HepG2 (cell line): ENCODE results near the gene ZMYND10. TPM values are rescaled to one million over a fixed set of nuclear protein-coding genes. Genes with fewer than 3 reads are reported as not detected.
A peak's percentile ranks its signal among the peaks of the same experiment; 100 is the strongest.

Experiments
- ARNTL ChIP-seq: sonication (generic); formaldehyde crosslinking; IDR thresholded peaks from 2 replicates; pipeline ENCODE4 v1.4.0; 2020; ENCODE audit warnings: mild to moderate bottlenecking, missing genetic modification reagents
- DNMT1 ChIP-seq: sonication (generic); formaldehyde crosslinking; IDR thresholded peaks from 2 replicates; pipeline ENCODE4 v1.5.1; 2020; ENCODE audit warnings: mild to moderate bottlenecking, missing genetic modification reagents
- ETV5 ChIP-seq: IDR thresholded peaks from 2 replicates; pipeline ENCODE4 v1.6.1; 2018; ENCODE audit warnings: missing biosample characterization, missing genetic modification reagents, inconsistent platforms, borderline replicate concordance
- HNF4A ChIP-seq: sonication (generic); formaldehyde crosslinking; IDR thresholded peaks from 2 replicates; pipeline ENCODE4 v1.4.0; 2020; ENCODE audit warnings: missing genetic modification reagents
- KDM2A ChIP-seq: sonication (generic); formaldehyde crosslinking; IDR thresholded peaks from 2 replicates; pipeline ENCODE4 v1.4.0; 2020; ENCODE audit warnings: low read depth, missing genetic modification reagents, borderline replicate concordance
- MED8 ChIP-seq: sonication (generic); formaldehyde crosslinking; IDR thresholded peaks from 2 replicates; pipeline ENCODE4 v1.8.1; 2023; ENCODE audit warnings: mild to moderate bottlenecking, missing genetic modification reagents; ENCODE audit not compliant: insufficient replicate concordance
- NRL ChIP-seq: sonication (generic); formaldehyde crosslinking; IDR thresholded peaks from 2 replicates; pipeline ENCODE4 v1.5.0; 2020; ENCODE audit warnings: missing genetic modification reagents, mild to moderate bottlenecking, moderate library complexity, borderline replicate concordance
- SATB2 ChIP-seq: sonication (generic); formaldehyde crosslinking; IDR thresholded peaks from 2 replicates; pipeline ENCODE4 v1.5.0; 2020; ENCODE audit warnings: missing genetic modification reagents
- SIN3A ChIP-seq: IDR thresholded peaks from 2 replicates; pipeline ENCODE4 v1.6.1; 2011; ENCODE audit warnings: low read depth, mild to moderate bottlenecking, control low read depth, low read length, borderline replicate concordance
- SMC3 ChIP-seq: IDR thresholded peaks from 2 replicates; pipeline ENCODE4 v1.6.1; 2011; ENCODE audit warnings: low read length, improper control_type of control experiment
- SRF ChIP-seq: IDR thresholded peaks from 2 replicates; pipeline ENCODE4 v1.6.1; 2011; ENCODE audit warnings: mild to moderate bottlenecking, low read depth, low read length, moderate library complexity
- TEAD3 ChIP-seq: optimal IDR thresholded peaks from 2 replicates; pipeline ENCODE3; 2016; ENCODE audit warnings: borderline replicate concordance
- ZFP62 ChIP-seq: sonication (generic); formaldehyde crosslinking; IDR thresholded peaks from 2 replicates; pipeline ENCODE4 v1.4.0; 2020; ENCODE audit warnings: missing genetic modification reagents
- ZFP90 ChIP-seq: sonication (generic); formaldehyde crosslinking; IDR thresholded peaks from 2 replicates; pipeline ENCODE4 v1.8.0; 2022; ENCODE audit warnings: missing genetic modification reagents, mild to moderate bottlenecking, inconsistent platforms, borderline replicate concordance
- ZNF326 ChIP-seq: sonication (generic); formaldehyde crosslinking; IDR thresholded peaks from 2 replicates; pipeline ENCODE4 v1.4.0; 2020; ENCODE audit warnings: missing genetic modification reagents, borderline replicate concordance
- ZNF350 ChIP-seq: sonication (generic); formaldehyde crosslinking; IDR thresholded peaks from 2 replicates; pipeline ENCODE4 v1.4.0; 2020; ENCODE audit warnings: mild to moderate bottlenecking, low read depth, missing genetic modification reagents, borderline replicate concordance
- ZNF451 ChIP-seq: sonication (generic); formaldehyde crosslinking; IDR thresholded peaks from 2 replicates; pipeline ENCODE4 v1.5.0; 2020; ENCODE audit warnings: mild to moderate bottlenecking, missing genetic modification reagents
- ZNF468 ChIP-seq: sonication (generic); formaldehyde crosslinking; IDR thresholded peaks from 2 replicates; pipeline ENCODE4 v1.8.0; 2022; ENCODE audit warnings: mild to moderate bottlenecking, moderate library complexity, missing genetic modification reagents
- ZNF746 ChIP-seq: sonication (generic); formaldehyde crosslinking; IDR thresholded peaks from 2 replicates; pipeline ENCODE4 v1.8.0; 2022; ENCODE audit warnings: mild to moderate bottlenecking, missing genetic modification reagents
- ZNF883 ChIP-seq: sonication (generic); formaldehyde crosslinking; IDR thresholded peaks from 2 replicates; pipeline ENCODE4 v1.5.1; 2020; ENCODE audit warnings: mild to moderate bottlenecking, missing genetic modification reagents; ENCODE audit errors: not compliant biosample characterization
- polyA plus RNA-seq, 8 experiments: library from polyadenylated mRNA; depleted of rRNA in 3 of 8; stranded (reverse) in 7 of 8; unstranded in 1 of 8; fragments of >200 nt; fragmentation: Illumina TruSeq in 4 of 8; extraction: Trizol in 4 of 8; gene quantifications; 2 replicates each; pipeline versions ENCODE4 v1.2.1 to v1.2.3, GENCODE V29; 2011 to 2016; ENCODE audit warnings: low read depth in 4 of 8, missing spikeins in 1 of 8, mixed read lengths in 1 of 8; ENCODE audit not compliant: insufficient read depth in 1 of 8
- total RNA-seq, 5 experiments: library from RNA; depleted of rRNA; stranded (reverse); fragments of >200 nt; fragmentation: Illumina TruSeq; extraction: Trizol; gene quantifications; 2 replicates each; pipeline ENCODE4 v1.2.3, GENCODE V29; 2016; ENCODE audit warnings: low read depth in 1 of 5
- TF ChIP-seq, protein P1 (sequence below): sonication (generic); formaldehyde crosslinking; IDR thresholded peaks from 2 replicates; pipeline ENCODE4 v1.4.0; 2020; ENCODE audit warnings: missing genetic modification reagents, mild to moderate bottlenecking, borderline replicate concordance
- TF ChIP-seq, protein P2 (sequence below): sonication (generic); formaldehyde crosslinking; IDR thresholded peaks from 2 replicates; pipeline ENCODE4 v1.5.1; 2020; ENCODE audit warnings: missing genetic modification reagents, mild to moderate bottlenecking, borderline replicate concordance
- TF ChIP-seq, protein P3 (sequence below): sonication (generic); formaldehyde crosslinking; IDR thresholded peaks from 2 replicates; pipeline ENCODE4 v1.5.1; 2020; ENCODE audit warnings: missing genetic modification reagents, mild to moderate bottlenecking, borderline replicate concordance
- TF ChIP-seq, protein P4 (sequence below): IDR thresholded peaks from 2 replicates; pipeline ENCODE4 v1.6.1; 2016; ENCODE audit warnings: low read depth, borderline replicate concordance

ZMYND10 gene
- total and polyA plus RNA-seq, 2 of the 13 experiments (the other 11 are each of a cell fraction or from before 2014, with no cell fraction given): 0.60 to 0.74 TPM

DNA sequence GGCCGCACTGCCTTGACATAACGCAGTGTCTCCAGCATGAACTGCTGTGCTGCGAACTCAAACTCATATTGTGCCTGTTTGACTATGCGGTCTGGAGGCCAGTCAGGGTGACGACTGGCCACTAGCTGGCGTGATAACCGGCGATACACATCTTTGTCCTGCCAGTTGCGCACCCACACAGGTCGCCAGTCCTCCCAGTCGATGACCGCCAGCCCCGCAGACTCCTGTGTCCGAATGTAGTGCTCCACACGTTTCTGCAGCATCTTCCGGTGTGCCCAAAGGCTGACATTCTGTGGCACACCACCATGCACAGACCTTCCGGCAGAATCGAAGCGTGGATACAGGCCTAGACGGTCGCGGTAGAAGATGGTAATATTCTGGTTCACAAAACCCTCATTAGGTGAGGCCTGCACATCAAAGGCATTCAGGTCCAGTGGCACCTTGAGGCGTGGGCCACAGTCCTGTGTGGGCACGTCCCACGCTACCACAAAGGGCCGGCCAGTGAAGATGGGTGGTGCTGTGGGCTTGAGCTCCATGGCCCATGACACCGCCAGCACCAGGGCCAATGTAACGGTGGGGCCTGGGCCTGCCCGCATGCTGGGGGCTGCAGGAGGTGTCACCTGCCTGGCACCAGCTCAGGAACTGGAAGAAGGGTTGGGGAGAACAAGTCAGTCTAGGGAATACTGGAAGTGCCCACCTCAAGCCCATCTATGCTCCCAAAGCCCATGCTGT is 25.5 kb downstream of the ZMYND10 start (continued):
- TF ChIP-seq ZNF451 (CRISPR knock-in tag) (no peak), DNMT1 (peak; percentile 40; the same call in 1 of the 2 replicates), ZNF883 (CRISPR knock-in tag) (peak; percentile 62), ETV5 (CRISPR knock-in tag) (no peak), ZNF746 (CRISPR knock-in tag) (no peak), MED8 (CRISPR knock-in tag) (no peak), SMC3 (no peak), ZNF350 (CRISPR knock-in tag) (no peak), HNF4A (CRISPR knock-in tag) (no peak), ZNF468 (CRISPR knock-in tag) (no peak), KDM2A (CRISPR knock-in tag) (no peak), SRF (no peak), ZFP90 (CRISPR knock-in tag) (no peak), ZNF326 (CRISPR knock-in tag) (no peak), ARNTL (CRISPR knock-in tag) (no peak), SIN3A (0 out of 2 replicates have a peak, but pooled peaks have one; percentile 11), TEAD3 (CRISPR knock-in tag) (no peak), ZFP62 (CRISPR knock-in tag) (no peak), NRL (CRISPR knock-in tag) (no peak), SATB2 (no peak)
- TF ChIP-seq, protein P1, sequence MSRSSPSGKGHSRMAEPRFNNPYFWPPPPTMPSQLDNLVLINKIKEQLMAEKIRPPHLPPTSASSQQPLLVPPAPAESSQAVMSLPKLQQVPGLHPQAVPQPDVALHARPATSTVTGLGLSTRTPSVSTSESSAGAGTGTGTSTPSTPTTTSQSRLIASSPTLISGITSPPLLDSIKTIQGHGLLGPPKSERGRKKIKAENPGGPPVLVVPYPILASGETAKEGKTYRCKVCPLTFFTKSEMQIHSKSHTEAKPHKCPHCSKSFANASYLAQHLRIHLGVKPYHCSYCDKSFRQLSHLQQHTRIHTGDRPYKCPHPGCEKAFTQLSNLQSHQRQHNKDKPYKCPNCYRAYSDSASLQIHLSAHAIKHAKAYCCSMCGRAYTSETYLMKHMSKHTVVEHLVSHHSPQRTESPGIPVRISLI: no peak
- TF ChIP-seq, protein P2, sequence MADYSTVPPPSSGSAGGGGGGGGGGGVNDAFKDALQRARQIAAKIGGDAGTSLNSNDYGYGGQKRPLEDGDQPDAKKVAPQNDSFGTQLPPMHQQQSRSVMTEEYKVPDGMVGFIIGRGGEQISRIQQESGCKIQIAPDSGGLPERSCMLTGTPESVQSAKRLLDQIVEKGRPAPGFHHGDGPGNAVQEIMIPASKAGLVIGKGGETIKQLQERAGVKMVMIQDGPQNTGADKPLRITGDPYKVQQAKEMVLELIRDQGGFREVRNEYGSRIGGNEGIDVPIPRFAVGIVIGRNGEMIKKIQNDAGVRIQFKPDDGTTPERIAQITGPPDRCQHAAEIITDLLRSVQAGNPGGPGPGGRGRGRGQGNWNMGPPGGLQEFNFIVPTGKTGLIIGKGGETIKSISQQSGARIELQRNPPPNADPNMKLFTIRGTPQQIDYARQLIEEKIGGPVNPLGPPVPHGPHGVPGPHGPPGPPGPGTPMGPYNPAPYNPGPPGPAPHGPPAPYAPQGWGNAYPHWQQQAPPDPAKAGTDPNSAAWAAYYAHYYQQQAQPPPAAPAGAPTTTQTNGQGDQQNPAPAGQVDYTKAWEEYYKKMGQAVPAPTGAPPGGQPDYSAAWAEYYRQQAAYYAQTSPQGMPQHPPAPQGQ: 0 out of 2 replicates have a peak, but pooled peaks have one; percentile 33
- TF ChIP-seq, protein P3, sequence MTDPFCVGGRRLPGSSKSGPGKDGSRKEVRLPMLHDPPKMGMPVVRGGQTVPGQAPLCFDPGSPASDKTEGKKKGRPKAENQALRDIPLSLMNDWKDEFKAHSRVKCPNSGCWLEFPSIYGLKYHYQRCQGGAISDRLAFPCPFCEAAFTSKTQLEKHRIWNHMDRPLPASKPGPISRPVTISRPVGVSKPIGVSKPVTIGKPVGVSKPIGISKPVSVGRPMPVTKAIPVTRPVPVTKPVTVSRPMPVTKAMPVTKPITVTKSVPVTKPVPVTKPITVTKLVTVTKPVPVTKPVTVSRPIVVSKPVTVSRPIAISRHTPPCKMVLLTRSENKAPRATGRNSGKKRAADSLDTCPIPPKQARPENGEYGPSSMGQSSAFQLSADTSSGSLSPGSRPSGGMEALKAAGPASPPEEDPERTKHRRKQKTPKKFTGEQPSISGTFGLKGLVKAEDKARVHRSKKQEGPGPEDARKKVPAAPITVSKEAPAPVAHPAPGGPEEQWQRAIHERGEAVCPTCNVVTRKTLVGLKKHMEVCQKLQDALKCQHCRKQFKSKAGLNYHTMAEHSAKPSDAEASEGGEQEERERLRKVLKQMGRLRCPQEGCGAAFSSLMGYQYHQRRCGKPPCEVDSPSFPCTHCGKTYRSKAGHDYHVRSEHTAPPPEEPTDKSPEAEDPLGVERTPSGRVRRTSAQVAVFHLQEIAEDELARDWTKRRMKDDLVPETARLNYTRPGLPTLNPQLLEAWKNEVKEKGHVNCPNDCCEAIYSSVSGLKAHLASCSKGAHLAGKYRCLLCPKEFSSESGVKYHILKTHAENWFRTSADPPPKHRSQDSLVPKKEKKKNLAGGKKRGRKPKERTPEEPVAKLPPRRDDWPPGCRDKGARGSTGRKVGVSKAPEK (CRISPR knock-in tag): no peak
- TF ChIP-seq, protein P4, sequence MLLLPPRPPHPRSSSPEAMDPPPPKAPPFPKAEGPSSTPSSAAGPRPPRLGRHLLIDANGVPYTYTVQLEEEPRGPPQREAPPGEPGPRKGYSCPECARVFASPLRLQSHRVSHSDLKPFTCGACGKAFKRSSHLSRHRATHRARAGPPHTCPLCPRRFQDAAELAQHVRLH: no peak
